Activated CD4-positive, alpha-beta T cell treated with anti-CD3 and anti-CD28 coated beads for 1 hour (primary cell): Measurements from ENCODE around the gene SRPRB.

Experiments used
- DNase-seq: peaks from one replicate; pipeline ENCODE4 v3.0.0-alpha.2; 2020

The SRPRB gene

GRCh38 chr3:133828576-133829309 is 23.1 kb downstream of the SRPRB start:
- no peak for DNase-seq

- DNase-seq: no peak
These were observed 23.7 kb downstream of the SRPRB start for GRCh38 chr3:133829310-133829707.

- DNase-seq: no peak
These were observed 24.5 kb downstream of the SRPRB start for GRCh38 chr3:133830071-133830470.

GRCh38 chr3:133831966-133832801 is 26.6 kb downstream of the SRPRB start:
- DNase-seq: no peak

GRCh38 chr3:133832802-133833144 is 27.2 kb downstream of the SRPRB start:
- no peak for DNase-seq

- DNase-seq: no peak
These were observed 27.7 kb downstream of the SRPRB start for GRCh38 chr3:133833267-133833666.

GRCh38 chr3:133833880-133834620 is 28.4 kb downstream of the SRPRB start:
- DNase-seq: no peak

GRCh38 chr3:133834621-133835417 is 29.2 kb downstream of the SRPRB start:
- DNase-seq: no peak

GRCh38 chr3:133835418-133835743 is 29.8 kb downstream of the SRPRB start:
- no peak for DNase-seq

GRCh38 chr3:133835961-133836360 is 30.3 kb downstream of the SRPRB start:
- no peak for DNase-seq

GRCh38 chr3:133836497-133837158 is 31.0 kb downstream of the SRPRB start:
- DNase-seq: no peak

GRCh38 chr3:133837487-133838295 is 32.1 kb downstream of the SRPRB start:
- no peak for DNase-seq

GRCh38 chr3:133838296-133838789 is 32.7 kb downstream of the SRPRB start:
- no peak for DNase-seq

- DNase-seq: no peak
These were observed 33.5 kb downstream of the SRPRB start for GRCh38 chr3:133838916-133839800.

GRCh38 chr3:133840055-133840737 is 34.6 kb downstream of the SRPRB start:
- DNase-seq: no peak

GRCh38 chr3:133840767-133841166 is 35.2 kb downstream of the SRPRB start:
- DNase-seq: no peak

- no peak for DNase-seq
These were observed 35.6 kb downstream of the SRPRB start for GRCh38 chr3:133841196-133841595.

- DNase-seq: no peak
These were observed 36.5 kb downstream of the SRPRB start for GRCh38 chr3:133842158-133842557.

GRCh38 chr3:133843634-133844033 is 38.0 kb downstream of the SRPRB start:
- no peak for DNase-seq

- DNase-seq: no peak
These were observed 39.5 kb downstream of the SRPRB start for GRCh38 chr3:133845127-133845526.
